Activated T-cell treated with anti-CD3 and anti-CD28 coated beads, Interleukin-2, amount 50 U/mL, for 72 hours (primary cell): ENCODE data around the gene NOS1AP. TPM values are rescaled to one million over a fixed set of nuclear protein-coding genes. Genes with fewer than 3 reads are reported as not detected.

Experiments used
- ATAC-seq, 2 donors: fragments of 150-1000 bp; cut with Tn5 transposase; replicated peaks in 1 of 2; 2 replicates each; pipeline ENCODE4 v1.10.0; 2021; ENCODE audit warnings: moderate library complexity in 2 of 2, mild to moderate bottlenecking in 1 of 2
- DNase-seq, 2 donors: peaks; one replicate each; pipeline ENCODE4 v3.0.0; 2021 to 2022; ENCODE audit warnings: mixed read lengths in 1 of 2
- H3K27ac Mint-ChIP-seq: one replicate; pipeline ENCODE4 v1.8.0; 2022; ENCODE audit warnings: mild to moderate bottlenecking, moderate library complexity, mixed read lengths
- H3K27me3 Mint-ChIP-seq: one replicate; pipeline ENCODE4 v1.8.0; 2022; ENCODE audit warnings: low read depth, mixed read lengths
- H3K36me3 Mint-ChIP-seq, 2 donors: one replicate each; pipeline ENCODE4 v1.8.0; 2022; ENCODE audit warnings: mixed read lengths in 2 of 2, mild to moderate bottlenecking in 1 of 2; ENCODE audit not compliant: insufficient read depth in 2 of 2
- H3K4me1 Mint-ChIP-seq: one replicate; pipeline ENCODE4 v1.8.0; 2022; ENCODE audit warnings: low read depth, mixed read lengths
- H3K4me3 Mint-ChIP-seq, 2 donors: one replicate each; pipeline ENCODE4 v1.8.0; 2022; ENCODE audit warnings: mild to moderate bottlenecking in 2 of 2, mixed read lengths in 2 of 2, moderate library complexity in 2 of 2
- H3K9me3 Mint-ChIP-seq, 2 donors: one replicate each; pipeline ENCODE4 v1.8.0; 2022; ENCODE audit warnings: mixed read lengths in 2 of 2
- total RNA-seq, 2 donors: library from RNA; stranded (reverse); gene quantifications; one replicate each; pipeline ENCODE4 v1.2.3, GENCODE V29; 2022

Gene NOS1AP
- total RNA-seq, 2 donors from 2014 or later, result 0.21 to 0.26 TPM

GRCh38 chr1:162265983-162266382 is 196.5 kb downstream of the NOS1AP start:
- DNase-seq (no peak), ATAC-seq (no peak)
- Mint-ChIP-seq H3K36me3 (no peaks in the 10 kb centered on the region), H3K9me3 (no peaks in the 10 kb centered on the region), H3K4me3 (no peak overlapping the region), H3K27me3 (peaks cover 31% of the 10 kb centered on the region), H3K4me1 (no peaks in the 10 kb centered on the region), H3K27ac (no peak overlapping the region)

GRCh38 chr1:162270016-162270770 is 200.7 kb downstream of the NOS1AP start:
- no peaks in the 10 kb centered on the region for H3K4me1 Mint-ChIP-seq
- no peak for DNase-seq
- peaks cover 11% of the 10 kb centered on the region for H3K27me3 Mint-ChIP-seq
- H3K27ac Mint-ChIP-seq, result no peak overlapping the region
- no peak for ATAC-seq
- no peaks in the 10 kb centered on the region for H3K9me3 Mint-ChIP-seq
- no peaks in the 10 kb centered on the region for H3K36me3 Mint-ChIP-seq
- H3K4me3 Mint-ChIP-seq, result no peak overlapping the region

GRCh38 chr1:162271972-162272371 is 202.5 kb downstream of the NOS1AP start:
- Mint-ChIP-seq H3K4me1 (no peaks in the 10 kb centered on the region), H3K36me3 (no peaks in the 10 kb centered on the region), H3K27ac (no peak overlapping the region)

DNA sequence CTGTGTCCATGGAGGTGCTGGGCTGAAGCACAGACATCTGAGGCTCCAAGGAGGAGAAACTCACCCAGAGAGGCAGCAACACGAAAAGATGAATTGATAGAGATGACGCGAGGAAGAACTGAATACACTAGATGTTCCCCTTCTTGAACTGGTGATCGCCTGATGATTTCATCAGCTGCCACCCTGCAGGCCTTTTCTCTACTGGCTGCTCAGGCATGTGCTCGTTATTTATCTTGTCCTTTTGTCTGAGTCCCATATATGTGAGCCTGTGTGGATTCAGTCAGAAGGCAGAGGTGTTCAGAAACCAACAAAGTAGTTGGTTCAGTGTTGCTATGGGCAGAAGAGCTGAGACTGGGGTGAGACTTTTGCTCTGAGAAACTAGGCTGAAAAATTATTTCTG is 202.9 kb downstream of the NOS1AP start:
- Mint-ChIP-seq H3K4me3 (no peak overlapping the region), H3K9me3 (no peaks in the 10 kb centered on the region), H3K27me3 (peaks cover 11% of the 10 kb centered on the region), H3K36me3 (no peaks in the 10 kb centered on the region), H3K4me1 (no peaks in the 10 kb centered on the region), H3K27ac (no peak overlapping the region)
- no peak for ATAC-seq
- no peak for DNase-seq

More at GRCh38 chr1:162271972-162272371, 202.5 kb downstream of the NOS1AP start:
- ATAC-seq (no peak), DNase-seq (no peak)
- H3K27me3 Mint-ChIP-seq, result peaks cover 11% of the 10 kb centered on the region
- H3K4me3 Mint-ChIP-seq, result no peak overlapping the region
- no peaks in the 10 kb centered on the region for H3K9me3 Mint-ChIP-seq

- H3K27me3 Mint-ChIP-seq, result peaks cover 17% of the 10 kb centered on the region
- H3K27ac Mint-ChIP-seq, result no peak overlapping the region
- H3K4me3 Mint-ChIP-seq, result no peak overlapping the region
- H3K36me3 Mint-ChIP-seq, result no peaks in the 10 kb centered on the region
- ATAC-seq (no peak), DNase-seq (no peak)
- no peaks in the 10 kb centered on the region for H3K4me1 Mint-ChIP-seq
- no peaks in the 10 kb centered on the region for H3K9me3 Mint-ChIP-seq
These were observed 206.2 kb downstream of the NOS1AP start for GRCh38 chr1:162275622-162276175.

GRCh38 chr1:162276493-162276892 is 207.0 kb downstream of the NOS1AP start:
- H3K9me3 Mint-ChIP-seq, result no peaks in the 10 kb centered on the region
- no peak overlapping the region for H3K4me3 Mint-ChIP-seq
- no peak overlapping the region for H3K27ac Mint-ChIP-seq
- H3K27me3 Mint-ChIP-seq, result peaks cover 18% of the 10 kb centered on the region
- no peaks in the 10 kb centered on the region for H3K4me1 Mint-ChIP-seq
- no peaks in the 10 kb centered on the region for H3K36me3 Mint-ChIP-seq
- no peak for ATAC-seq
- no peak for DNase-seq

GRCh38 chr1:162279136-162279498 is 209.6 kb downstream of the NOS1AP start:
- Mint-ChIP-seq H3K9me3 (no peaks in the 10 kb centered on the region), H3K27ac (no peak overlapping the region)

DNA sequence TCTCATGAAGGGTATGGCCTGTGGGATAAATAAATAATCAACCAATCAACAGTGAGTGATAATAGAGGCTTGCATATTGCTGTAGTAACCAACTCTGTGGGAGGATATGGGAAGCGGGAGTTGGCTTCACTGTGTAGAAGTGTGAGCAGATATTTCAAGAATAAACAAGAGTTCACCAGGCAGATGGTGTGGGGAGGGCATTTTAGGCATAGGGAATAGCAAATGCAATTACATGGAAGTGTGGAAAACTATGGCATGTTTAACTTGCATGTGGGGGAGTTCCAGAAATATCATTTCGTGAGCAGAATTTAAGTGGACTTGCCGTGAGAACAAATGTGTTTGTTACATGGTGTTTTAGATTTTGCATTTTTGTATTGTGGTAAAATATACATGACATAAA is 211.9 kb downstream of the NOS1AP start:
- H3K36me3 Mint-ChIP-seq, result no peaks in the 10 kb centered on the region
- H3K4me1 Mint-ChIP-seq, result no peaks in the 10 kb centered on the region
- no peaks in the 10 kb centered on the region for H3K9me3 Mint-ChIP-seq
- ATAC-seq (no peak), DNase-seq (no peak)
- H3K4me3 Mint-ChIP-seq, result no peak overlapping the region
- H3K27ac Mint-ChIP-seq, result no peak overlapping the region
- peaks cover 40% of the 10 kb centered on the region for H3K27me3 Mint-ChIP-seq

More at GRCh38 chr1:162279136-162279498, 209.6 kb downstream of the NOS1AP start:
- H3K36me3 Mint-ChIP-seq, result no peaks in the 10 kb centered on the region
- H3K27me3 Mint-ChIP-seq, result peaks cover 20% of the 10 kb centered on the region
- ATAC-seq (no peak), DNase-seq (no peak)
- no peaks in the 10 kb centered on the region for H3K4me1 Mint-ChIP-seq
- H3K4me3 Mint-ChIP-seq, result no peak overlapping the region

GRCh38 chr1:162283657-162284056 is 214.2 kb downstream of the NOS1AP start:
- no peaks in the 10 kb centered on the region for H3K4me1 Mint-ChIP-seq
- no peak overlapping the region for H3K27ac Mint-ChIP-seq
- no peaks in the 10 kb centered on the region for H3K9me3 Mint-ChIP-seq
- no peak overlapping the region for H3K4me3 Mint-ChIP-seq
- H3K36me3 Mint-ChIP-seq, result no peaks in the 10 kb centered on the region
- DNase-seq (no peak), ATAC-seq (no peak)
- peaks cover 35% of the 10 kb centered on the region for H3K27me3 Mint-ChIP-seq

DNA sequence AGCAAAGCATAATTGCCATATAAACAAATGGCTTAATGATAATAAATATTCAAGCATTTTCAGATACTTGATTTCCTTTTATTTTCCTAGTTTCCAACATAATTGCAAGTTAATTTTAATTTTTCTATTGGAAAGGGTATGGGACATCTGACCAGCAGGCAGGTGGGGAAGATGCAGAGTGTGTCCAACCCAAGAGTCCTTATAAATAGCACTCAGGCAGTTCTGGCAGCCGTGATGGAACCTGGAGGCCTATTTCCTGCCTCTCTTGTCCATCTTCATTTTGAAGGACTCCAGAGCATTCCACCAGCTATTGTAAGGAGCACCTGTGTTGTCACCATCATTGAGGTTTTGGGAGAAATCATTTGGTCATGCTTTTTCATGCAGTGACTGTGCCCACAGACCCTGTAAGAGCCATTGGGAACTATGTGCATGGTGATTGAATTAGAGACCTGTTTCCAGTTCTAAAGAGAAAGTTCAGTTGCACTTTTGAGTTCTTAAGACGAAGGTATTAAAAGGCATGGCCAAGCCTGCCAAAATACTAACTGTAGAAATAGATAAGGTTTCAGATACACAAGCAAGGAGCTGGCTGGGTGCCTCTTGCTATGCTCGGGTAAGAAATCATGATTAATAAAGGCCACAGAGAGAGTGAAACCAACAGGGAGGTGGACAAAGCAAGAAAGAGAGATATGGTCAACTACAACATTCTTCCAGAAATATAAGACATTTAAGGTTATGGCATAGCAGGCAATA is 214.9 kb downstream of the NOS1AP start:
- DNase-seq (no peak), ATAC-seq (no peak)
- H3K36me3 Mint-ChIP-seq, result no peaks in the 10 kb centered on the region
- H3K9me3 Mint-ChIP-seq, result no peaks in the 10 kb centered on the region
- no peak overlapping the region for H3K27ac Mint-ChIP-seq
- no peaks in the 10 kb centered on the region for H3K4me1 Mint-ChIP-seq
- H3K4me3 Mint-ChIP-seq, result no peak overlapping the region
- H3K27me3 Mint-ChIP-seq, result peaks cover 33% of the 10 kb centered on the region

DNA sequence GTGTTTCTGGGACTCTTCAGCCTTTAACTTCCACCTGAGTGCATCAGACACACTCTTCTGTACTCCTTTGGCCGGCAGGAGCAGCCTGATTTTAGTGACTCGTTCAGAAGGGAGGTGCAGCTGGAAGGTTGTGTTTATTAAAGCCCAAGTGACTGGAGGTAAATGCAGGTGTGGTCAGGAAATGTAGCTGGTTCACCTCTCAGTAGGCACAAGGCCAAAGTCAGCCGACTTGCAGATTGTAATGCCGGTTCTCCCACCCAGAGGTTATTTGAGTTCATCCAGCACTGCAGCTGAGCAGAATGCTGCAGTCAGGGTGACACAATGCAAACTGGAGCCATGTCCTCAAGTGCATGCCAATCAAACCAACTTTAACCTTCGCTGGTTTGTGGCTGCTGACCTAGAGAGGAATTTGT is 215.7 kb downstream of the NOS1AP start:
- no peak for ATAC-seq
- no peak for DNase-seq
- Mint-ChIP-seq H3K36me3 (no peaks in the 10 kb centered on the region), H3K4me1 (no peaks in the 10 kb centered on the region), H3K9me3 (no peaks in the 10 kb centered on the region), H3K4me3 (no peak overlapping the region), H3K27ac (no peak overlapping the region), H3K27me3 (peaks cover 28% of the 10 kb centered on the region)

DNA sequence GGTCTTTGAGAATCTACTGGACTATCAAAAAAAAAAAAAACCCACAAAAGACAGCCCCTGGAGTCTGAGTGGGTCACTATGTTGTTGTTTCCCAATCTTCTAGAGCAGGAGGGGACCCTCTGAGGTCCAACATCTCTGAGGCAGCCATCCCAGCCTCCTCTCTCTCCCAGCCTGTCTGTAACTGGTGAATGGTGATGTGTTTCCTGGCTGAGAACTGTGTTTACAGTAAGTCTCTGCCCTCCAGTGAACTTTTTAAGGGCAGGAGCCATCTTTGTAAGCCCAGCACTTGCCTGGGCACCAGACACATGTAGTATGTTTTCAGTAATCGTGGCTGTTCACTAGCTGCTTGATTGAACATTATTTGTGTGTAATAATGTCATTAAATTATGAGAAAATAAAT is 221.5 kb downstream of the NOS1AP start:
- H3K9me3 Mint-ChIP-seq, result no peaks in the 10 kb centered on the region
- no peak overlapping the region for H3K4me3 Mint-ChIP-seq
- H3K36me3 Mint-ChIP-seq, result no peaks in the 10 kb centered on the region
- H3K27ac Mint-ChIP-seq, result no peak overlapping the region
- ATAC-seq (no peak), DNase-seq (no peak)
- H3K27me3 Mint-ChIP-seq, result peaks cover 15% of the 10 kb centered on the region
- no peaks in the 10 kb centered on the region for H3K4me1 Mint-ChIP-seq

DNA sequence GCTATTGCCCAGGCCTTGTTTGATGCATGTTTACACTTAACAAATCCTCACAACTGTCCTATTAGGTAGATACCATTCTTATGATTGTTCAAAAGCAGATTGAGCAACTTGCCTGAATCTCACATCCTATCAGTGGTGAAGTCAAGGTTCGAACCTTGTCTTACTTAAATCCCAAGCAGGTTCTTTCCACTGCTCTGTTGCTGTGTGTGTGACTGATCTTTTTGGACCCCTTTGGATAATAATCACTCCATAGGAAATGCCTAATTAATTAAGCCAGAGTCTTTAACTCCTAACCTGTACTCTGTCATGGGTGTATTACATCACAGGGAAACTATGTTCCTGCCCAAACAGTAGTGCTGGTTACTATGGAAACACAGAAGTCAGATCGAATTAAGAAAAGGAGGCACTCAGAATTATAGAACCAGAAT is 222.9 kb downstream of the NOS1AP start:
- no peaks in the 10 kb centered on the region for H3K36me3 Mint-ChIP-seq
- no peak overlapping the region for H3K4me3 Mint-ChIP-seq
- ATAC-seq (no peak), DNase-seq (no peak)
- peaks cover 15% of the 10 kb centered on the region for H3K27me3 Mint-ChIP-seq
- H3K9me3 Mint-ChIP-seq, result no peaks in the 10 kb centered on the region
- H3K27ac Mint-ChIP-seq, result no peak overlapping the region
- H3K4me1 Mint-ChIP-seq, result no peaks in the 10 kb centered on the region
